Measurements from ENCODE around the gene DGKB.

- no peak for TF ChIP-seq CTCF (IDR thresholded peaks at IDR 0.05; ENCODE audit: insufficient read depth, low read length)
- no peak for TF ChIP-seq REST (IDR thresholded peaks at IDR 0.05; ENCODE audit: insufficient replicate concordance, low read depth)
Measured at GRCh38 chr7:14596421-14596820, 306.1 kb downstream of the DGKB start.
